H1 (cell line): ENCODE data around the gene PTTG2. TPM values are rescaled to one million over a fixed set of nuclear protein-coding genes. Genes with fewer than 3 reads are reported as not detected.

Experiments
- CTCF ChIA-PET: fragments of 300-600 bp; sonication (Branson Sonifier 250); formaldehyde crosslinking; loops from one replicate; lab custom pipeline; 2021; ENCODE audit not compliant: partially characterized antibody; lab: Charles Lee
- POLR2A ChIA-PET: fragments of 300-600 bp; sonication (Branson Sonifier 250); formaldehyde crosslinking; loops from one replicate; lab custom pipeline; 2021; ENCODE audit warnings: inconsistent platforms; ENCODE audit not compliant: partially characterized antibody; lab: Charles Lee
- DNase-seq, 2 experiments: peaks; one replicate each; pipeline versions ENCODE4 v3.0.0 to v3.0.0-alpha.2; 2010 to 2022; ENCODE audit warnings: low spot score in 2 of 2, low read depth in 1 of 2, mixed read lengths in 1 of 2
- FAIRE-seq: peaks from 2 replicates; lab custom pipeline; 2011; peaks lifted over from hg19 to GRCh38; lab: Jason Lieb, UNC
- H2AFZ ChIP-seq: 2 replicates; pipeline ENCODE4 v1.8.1; 2012; ENCODE audit warnings: low read length, inconsistent platforms
- H2AK5ac ChIP-seq: 2 replicates; pipeline ENCODE4 v1.6.1; 2013; ENCODE audit warnings: low read depth, low read length
- H2BK120ac ChIP-seq: replicated peaks from 2 replicates; pipeline ENCODE3; 2013; ENCODE audit warnings: low read depth, low read length, inconsistent platforms
- H2BK12ac ChIP-seq: 2 replicates; pipeline ENCODE4 v1.6.1; 2013; ENCODE audit warnings: low read depth, low read length
- H2BK15ac ChIP-seq: 2 replicates; pipeline ENCODE4 v1.6.1; 2013; ENCODE audit warnings: low read length
- H2BK20ac ChIP-seq: 2 replicates; pipeline ENCODE4 v1.6.1; 2013; ENCODE audit warnings: low read length
- H2BK5ac ChIP-seq: 2 replicates; pipeline ENCODE4 v1.6.1; 2013; ENCODE audit warnings: low read depth, low read length
- H3K14ac ChIP-seq: 2 replicates; pipeline ENCODE4 v1.6.1; 2013; ENCODE audit warnings: inconsistent platforms; ENCODE audit not compliant: insufficient read length
- H3K18ac ChIP-seq: 2 replicates; pipeline ENCODE4 v1.6.1; 2013; ENCODE audit warnings: low read length; ENCODE audit errors: extremely low read depth
- H3K23ac ChIP-seq: 2 replicates; pipeline ENCODE4 v1.6.1; 2013; ENCODE audit warnings: inconsistent platforms; ENCODE audit not compliant: insufficient read length
- H3K23me2 ChIP-seq: 2 replicates; pipeline ENCODE4 v1.6.1; 2013; ENCODE audit warnings: low read depth, low read length
- H3K27ac ChIP-seq: 2 replicates; pipeline ENCODE4 v1.6.1; 2011; ENCODE audit warnings: low read depth, low read length, inconsistent platforms
- H3K27me3 ChIP-seq, 4 experiments: replicated peaks in 1 of 4; 1 replicate in 1 of 4; 2 replicates in 3 of 4; pipeline versions ENCODE4 v1.6.1 to v1.8.1; 2011 to 2013; ENCODE audit warnings: low read length in 3 of 4, mild to moderate bottlenecking in 3 of 4, inconsistent platforms in 2 of 4, mixed read lengths in 2 of 4, moderate library complexity in 1 of 4; ENCODE audit not compliant: control insufficient read depth in 3 of 4, insufficient read depth in 3 of 4; ENCODE audit errors: extremely low read depth in 1 of 4
- H3K36me3 ChIP-seq, 4 experiments: 2 replicates each; pipeline versions ENCODE4 v1.6.1 to v1.8.1; 2011 to 2013; ENCODE audit warnings: mild to moderate bottlenecking in 4 of 4, low read length in 3 of 4, moderate library complexity in 2 of 4, control low read depth in 1 of 4, inconsistent platforms in 1 of 4; ENCODE audit not compliant: insufficient read depth in 4 of 4, control insufficient read depth in 2 of 4
- H3K4ac ChIP-seq: replicated peaks from 2 replicates; pipeline ENCODE3; 2013; ENCODE audit warnings: low read length, low read depth, mixed read lengths, inconsistent platforms; ENCODE audit not compliant: insufficient read length
- H3K4me1 ChIP-seq, 4 experiments: replicated peaks in 1 of 4; 1 replicate in 1 of 4; 2 replicates in 3 of 4; pipeline versions ENCODE4 v1.6.1 to v1.8.1; 2011 to 2013; ENCODE audit warnings: low read length in 3 of 4, inconsistent platforms in 2 of 4, mixed read lengths in 1 of 4; ENCODE audit not compliant: insufficient read depth in 4 of 4, control insufficient read depth in 3 of 4
- H3K4me2 ChIP-seq, 2 experiments: 2 replicates each; pipeline versions ENCODE4 v1.6.1 to v1.8.1; 2011 to 2013; ENCODE audit warnings: low read depth in 2 of 2, low read length in 2 of 2, control low read depth in 1 of 2, inconsistent platforms in 1 of 2, mild to moderate bottlenecking in 1 of 2; ENCODE audit not compliant: insufficient read depth in 1 of 2
- H3K4me3 ChIP-seq, 4 experiments: fragments of 200-600, 300-600 bp in 1 of 4; sonication (generic), shearing (Covaris generic), sonication (Bioruptor Twin) in 1 of 4; 2 replicates each; pipeline versions ENCODE4 v1.5.1 to v1.8.1; 2011 to 2016; ENCODE audit warnings: low read length in 4 of 4, low read depth in 3 of 4, control low read depth in 2 of 4, inconsistent platforms in 2 of 4, mild to moderate bottlenecking in 2 of 4, mixed read lengths in 1 of 4, moderate library complexity in 1 of 4; ENCODE audit not compliant: insufficient read depth in 2 of 4; ENCODE audit errors: extremely low read depth in 1 of 4
- H3K56ac ChIP-seq: replicated peaks from 2 replicates; pipeline ENCODE3; 2013; ENCODE audit warnings: low read depth, mild to moderate bottlenecking, mixed read lengths, low read length, inconsistent platforms; ENCODE audit not compliant: insufficient read length
- H3K79me1 ChIP-seq: 2 replicates; pipeline ENCODE4 v1.6.1; 2013; ENCODE audit warnings: low read depth, low read length, control low read depth
- H3K79me2 ChIP-seq, 2 experiments: 2 replicates each; pipeline versions ENCODE4 v1.6.1 to v1.8.1; 2012 to 2013; ENCODE audit warnings: low read length in 2 of 2, mild to moderate bottlenecking in 2 of 2, inconsistent platforms in 1 of 2; ENCODE audit not compliant: insufficient read depth in 2 of 2, control insufficient read depth in 1 of 2
- H3K9ac ChIP-seq, 4 experiments: replicated peaks in 1 of 4; 1 replicate in 1 of 4; 2 replicates in 3 of 4; pipeline versions ENCODE4 v1.6.1 to v1.8.1; 2011 to 2013; ENCODE audit warnings: low read depth in 3 of 4, low read length in 3 of 4, control low read depth in 2 of 4, mild to moderate bottlenecking in 2 of 4, moderate library complexity in 2 of 4, inconsistent platforms in 1 of 4; ENCODE audit errors: extremely low read depth in 1 of 4
- H3K9me3 ChIP-seq, 2 experiments: 2 replicates each; pipeline versions ENCODE4 v1.6.1 to v1.8.1; 2012 to 2013; ENCODE audit warnings: mild to moderate bottlenecking in 2 of 2, moderate library complexity in 2 of 2, control low read depth in 1 of 2, inconsistent platforms in 1 of 2, low read depth in 1 of 2, low read length in 1 of 2, mixed read lengths in 1 of 2; ENCODE audit not compliant: insufficient read depth in 2 of 2
- H4K20me1 ChIP-seq, 2 experiments: replicated peaks in 1 of 2; 2 replicates each; pipeline versions ENCODE3 to v1.8.1; 2011 to 2013; ENCODE audit warnings: inconsistent platforms in 2 of 2, low read length in 2 of 2, mild to moderate bottlenecking in 1 of 2; ENCODE audit not compliant: insufficient read depth in 2 of 2, control insufficient read depth in 1 of 2
- H4K5ac ChIP-seq: 2 replicates; pipeline ENCODE4 v1.6.1; 2013; ENCODE audit warnings: low read length, low read depth, mixed read lengths, inconsistent platforms; ENCODE audit not compliant: insufficient read length
- H4K8ac ChIP-seq: 2 replicates; pipeline ENCODE4 v1.8.0; 2013; ENCODE audit warnings: mild to moderate bottlenecking, moderate library complexity, low read length, inconsistent platforms; ENCODE audit not compliant: insufficient read depth; ENCODE audit errors: extremely low read depth
- H4K91ac ChIP-seq: replicated peaks from 2 replicates; pipeline ENCODE3; 2013; ENCODE audit warnings: low read length, mixed read lengths, inconsistent platforms; ENCODE audit not compliant: insufficient read length
- CBX5 ChIP-seq: fragments of 300-800, 300-1000 bp; sonication (generic); IDR thresholded peaks from 2 replicates; pipeline ENCODE4 v1.7.1; 2016; ENCODE audit warnings: antibody characterized with exemption, low read length, low read depth
- CTBP2 ChIP-seq: IDR thresholded peaks from 2 replicates; pipeline ENCODE4 v1.7.0; 2011; ENCODE audit warnings: borderline replicate concordance, mild to moderate bottlenecking, moderate library complexity, mixed read lengths, low read length; ENCODE audit not compliant: insufficient read depth, insufficient read length
- EP300 ChIP-seq, 2 experiments: IDR thresholded peaks; 1 replicate in 1 of 2; 2 replicates in 1 of 2; pipeline ENCODE4 v1.6.1; 2011 to 2012; ENCODE audit warnings: low read depth in 2 of 2, low read length in 2 of 2, mild to moderate bottlenecking in 2 of 2, borderline replicate concordance in 1 of 2, inconsistent platforms in 1 of 2, moderate library complexity in 1 of 2
- JUN ChIP-seq: IDR thresholded peaks from 2 replicates; pipeline ENCODE4 v1.6.1; 2011; ENCODE audit warnings: low read depth, mild to moderate bottlenecking, improper control_type of control experiment, low read length
- MAFK ChIP-seq: IDR thresholded peaks from 2 replicates; pipeline ENCODE4 v1.6.1; 2012; ENCODE audit warnings: low read depth, mild to moderate bottlenecking, improper control_type of control experiment, low read length
- NRF1 ChIP-seq: IDR thresholded peaks from 2 replicates; pipeline ENCODE4 v1.6.1; 2011; ENCODE audit warnings: mild to moderate bottlenecking, low read depth, low read length, improper control_type of control experiment
- SIX5 ChIP-seq: IDR thresholded peaks from 2 replicates; pipeline ENCODE4 v1.6.1; 2011; ENCODE audit warnings: mild to moderate bottlenecking, low read depth, low read length
- SP4 ChIP-seq: IDR thresholded peaks from 2 replicates; pipeline ENCODE4 v1.6.1; 2012; ENCODE audit warnings: low read length, inconsistent platforms
- SRF ChIP-seq: IDR thresholded peaks from 2 replicates; pipeline ENCODE4 v1.6.1; 2011; ENCODE audit warnings: mild to moderate bottlenecking, low read depth, low read length, moderate library complexity
- TBP ChIP-seq: IDR thresholded peaks from 2 replicates; pipeline ENCODE4 v1.6.1; 2011; ENCODE audit warnings: low read depth, low read length, improper control_type of control experiment
- TCF12 ChIP-seq: IDR thresholded peaks from 2 replicates; pipeline ENCODE4 v1.6.1; 2011; ENCODE audit warnings: low read depth, mild to moderate bottlenecking, low read length
- YY1 ChIP-seq: IDR thresholded peaks from 2 replicates; pipeline ENCODE4 v1.6.1; 2011; ENCODE audit warnings: low read depth, mild to moderate bottlenecking, low read length
- WGBS, 2 experiments: shearing (Covaris generic) in 1 of 2; methylation state at CpG; one replicate each; pipeline versions ENCODE4 v1.1.6 to v1.1.7; 2013 to 2015; ENCODE audit warnings: low lambda C conversion rate in 2 of 2, mixed read lengths in 2 of 2, inconsistent platforms in 1 of 2, low coverage in 1 of 2, missing lambda C conversion rate in 1 of 2; ENCODE audit not compliant: insufficient replicate concordance in 2 of 2, insufficient coverage in 1 of 2, insufficient read length in 1 of 2; ENCODE audit errors: extremely low coverage in 1 of 2, missing lambda C conversion rate in 1 of 2; 5-methylcytosine and 5-hydroxymethylcytosine counted together
- polyA plus RNA-seq, 7 experiments: library from polyadenylated mRNA; depleted of rRNA in 3 of 7; stranded (reverse) in 5 of 7; unstranded in 2 of 7; fragments of >200 nt in 5 of 7; fragments of 200-250 nt in 2 of 7; gene quantifications; 1 replicate in 5 of 7; 2 replicates in 1 of 7; 4 replicates in 1 of 7; pipeline versions ENCODE4 v1.2.1 to v1.2.3, GENCODE V29; 2011 to 2013; ENCODE audit warnings: missing spikeins in 2 of 7, mixed read lengths in 2 of 7
- total RNA-seq: library from RNA; stranded (reverse); fragmentation: NEBNext Ultra II Directional; extraction: Animal tissue kit (Norgen Biotek cat#: 25700); gene quantifications from 2 replicates; pipeline ENCODE4 v1.2.1, GENCODE V29; 2021
- TF ChIP-seq, protein P1 (sequence below): IDR thresholded peaks from 2 replicates; pipeline ENCODE4 v1.6.1; 2012; ENCODE audit warnings: low read length, inconsistent platforms

The PTTG2 gene
- total and polyA plus RNA-seq, 2 of the 8 experiments (the other 6 are each of a cell fraction or from before 2014, with no cell fraction given), result not detected

GRCh38 chr4:37995299-37995821, 35.2 kb downstream of the PTTG2 start:
- Histone ChIP-seq H3K18ac (no peak overlapping the region), H2BK120ac (no peak overlapping the region), H3K79me2 (peaks cover 0 to 72% of the 10 kb centered on the region in 2 experiments; a peak in 2 of 4 replicates), H3K14ac (no peak overlapping the region), H4K91ac (no peak overlapping the region), H3K4me1 (peaks cover 11 to 25% (median 19%) of the 10 kb centered on the region in 4 experiments), H4K5ac (no peak overlapping the region), H3K4me2 (no peak overlapping the region; a peak in 1 of 4 replicates), H3K9ac (no peak overlapping the region), H4K20me1 (peaks cover 0 to 2% of the 10 kb centered on the region in 2 experiments), H3K23ac (no peak overlapping the region), H2BK15ac (no peak overlapping the region; the same call in 1 of the 2 replicates), H3K56ac (no peak overlapping the region), H3K4me3 (no peak overlapping the region), H2BK5ac (no peak overlapping the region), H2BK12ac (no peak overlapping the region), H4K8ac (no peak overlapping the region), H2AK5ac (no peak overlapping the region), H2BK20ac (no peak overlapping the region), H3K27me3 (no peaks in the 10 kb centered on the region), H3K4ac (no peak overlapping the region), H2AFZ (no peak overlapping the region), H3K79me1 (peaks cover 11% of the 10 kb centered on the region), H3K36me3 (no peaks in the 10 kb centered on the region), H3K27ac (no peak overlapping the region), H3K23me2 (no peaks in the 10 kb centered on the region), H3K9me3 (no peaks in the 10 kb centered on the region)
- CTCF ChIA-PET, result interaction anchor here (1.6 to 2.6 kb wide), 2 partner anchors 8 to 40 kb away, joined by 4 to 9 read pairs; no protein-coding TSS in a partner anchor
- POLR2A ChIA-PET, result no interaction called here
- FAIRE-seq, result no peak
- DNase-seq, result peak in 1 of 2 experiments; percentile 29
- WGBS, 2 experiments, result 91% methylated on average over 5 of the region's 5 CpGs; no CpG with 5 or more reads in 1 of the 2 experiments
- TF ChIP-seq JUN (no peak), CBX5 (no peak), SP4 (no peak), SIX5 (no peak), CTBP2 (no peak), YY1 (no peak), MAFK (no peak), TBP (no peak), EP300 (IDR thresholded peaks at IDR 0.05; ENCODE audit: borderline replicate concordance in 1 of 2, low read depth in 2 of 2, low read length in 2 of 2) (no peak), SRF (no peak), NRF1 (no peak), TCF12 (no peak)
- TF ChIP-seq, protein P1, sequence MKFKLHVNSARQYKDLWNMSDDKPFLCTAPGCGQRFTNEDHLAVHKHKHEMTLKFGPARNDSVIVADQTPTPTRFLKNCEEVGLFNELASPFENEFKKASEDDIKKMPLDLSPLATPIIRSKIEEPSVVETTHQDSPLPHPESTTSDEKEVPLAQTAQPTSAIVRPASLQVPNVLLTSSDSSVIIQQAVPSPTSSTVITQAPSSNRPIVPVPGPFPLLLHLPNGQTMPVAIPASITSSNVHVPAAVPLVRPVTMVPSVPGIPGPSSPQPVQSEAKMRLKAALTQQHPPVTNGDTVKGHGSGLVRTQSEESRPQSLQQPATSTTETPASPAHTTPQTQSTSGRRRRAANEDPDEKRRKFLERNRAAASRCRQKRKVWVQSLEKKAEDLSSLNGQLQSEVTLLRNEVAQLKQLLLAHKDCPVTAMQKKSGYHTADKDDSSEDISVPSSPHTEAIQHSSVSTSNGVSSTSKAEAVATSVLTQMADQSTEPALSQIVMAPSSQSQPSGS, result no peak
